HG02981 (cell line): ENCODE measurements around the gene GLRX3.
"Not testable (repeated sequence)": the region's sequence is repeated elsewhere in the genome, so short reads cannot be mapped to it uniquely, and the experiment has no call there.

Source experiments
- ATAC-seq: cut with Tn5 transposase; IDR thresholded peaks from one replicate; pipeline ENCODE4 v1.9.1; 2021; ENCODE audit warnings: mild to moderate bottlenecking, moderate library complexity; ENCODE audit not compliant: unreplicated experiment

Gene GLRX3

DNA sequence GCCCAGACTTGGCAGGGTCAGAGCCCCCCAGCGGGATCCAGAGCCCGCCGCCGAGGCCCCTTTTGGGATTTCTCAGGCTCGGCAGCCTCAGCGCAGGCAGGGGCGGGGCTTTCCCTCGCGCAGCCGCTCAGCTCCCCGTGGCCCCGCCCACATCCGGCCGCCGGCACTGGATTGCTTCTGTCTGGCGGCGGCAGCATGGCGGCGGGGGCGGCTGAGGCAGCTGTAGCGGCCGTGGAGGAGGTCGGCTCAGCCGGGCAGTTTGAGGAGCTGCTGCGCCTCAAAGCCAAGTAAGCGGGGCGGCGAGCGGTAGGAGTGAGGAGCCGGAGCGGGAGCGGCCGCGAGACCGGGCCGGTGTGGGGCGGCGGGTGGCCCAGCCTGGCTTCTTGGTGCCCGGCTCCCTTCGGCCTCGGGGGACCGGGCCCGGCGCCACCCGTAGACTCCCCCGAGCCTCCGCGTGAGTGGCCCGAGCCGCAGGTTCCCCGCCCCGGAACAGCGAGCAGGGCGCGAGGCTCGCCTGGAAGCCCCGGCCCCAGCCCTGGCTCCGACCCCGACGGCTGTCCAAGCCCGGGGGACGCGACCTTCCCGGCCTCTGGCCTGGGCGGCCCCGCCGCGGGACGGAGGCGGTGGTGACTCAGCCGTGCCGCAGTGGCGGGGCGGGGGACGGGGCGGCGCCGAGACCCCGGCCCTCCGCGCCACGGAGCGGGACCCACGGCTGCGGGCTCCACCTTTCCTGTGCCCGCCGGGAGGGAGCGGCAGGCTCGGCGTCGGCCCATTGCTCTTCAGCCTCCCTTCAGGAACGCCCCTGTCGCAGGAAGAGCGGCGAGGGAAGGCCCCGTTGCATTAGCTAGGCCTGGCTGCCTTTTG is at the start of gene GLRX3:
TSS of gene GLRX3 (plus strand) at position 166 of the 864 bp plus-strand sequence. CDS start at position 196, 30 bp downstream.
- ATAC-seq: peak; percentile 81

DNA sequence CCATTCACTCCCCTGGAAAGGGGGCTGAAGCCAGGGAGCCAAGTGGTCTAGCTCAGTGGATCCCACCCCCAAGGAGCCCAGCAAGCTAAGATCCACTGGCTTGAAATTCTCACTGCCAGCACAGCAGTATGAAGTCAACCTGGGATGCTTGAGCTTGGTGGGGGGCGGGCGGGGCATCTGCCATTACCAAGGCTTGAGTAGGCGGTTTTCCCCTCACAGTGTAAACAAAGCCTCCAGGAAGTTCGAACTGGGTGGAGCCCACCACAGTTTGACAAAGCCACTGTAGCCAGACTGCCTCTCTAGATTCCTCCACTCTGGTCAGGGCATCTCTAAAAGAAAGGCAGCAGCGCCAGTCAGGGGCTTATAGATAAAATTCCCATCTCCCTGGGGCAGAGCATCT is 45.6 kb upstream of the GLRX3 start:
- not testable (repeated sequence) for ATAC-seq

DNA sequence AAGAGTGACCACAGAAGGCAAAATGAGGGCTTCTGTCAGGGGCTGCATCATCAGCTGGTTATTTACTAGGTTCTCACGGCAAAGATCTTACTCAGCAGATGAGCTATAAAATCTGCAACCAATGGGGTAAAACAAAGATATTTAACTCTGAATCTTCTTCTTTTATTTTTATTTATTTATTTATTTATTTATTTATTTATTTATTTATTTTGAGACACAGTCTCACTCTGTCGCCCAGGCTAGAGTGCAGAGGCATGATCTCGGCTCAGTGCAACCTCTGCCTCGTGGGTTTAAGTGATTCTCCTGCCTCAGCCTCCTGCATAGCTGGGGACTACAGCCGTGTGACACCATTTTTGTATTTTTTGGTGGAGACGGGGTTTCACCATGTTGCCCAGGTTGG is 36.8 kb upstream of the GLRX3 start:
- no peak for ATAC-seq

DNA sequence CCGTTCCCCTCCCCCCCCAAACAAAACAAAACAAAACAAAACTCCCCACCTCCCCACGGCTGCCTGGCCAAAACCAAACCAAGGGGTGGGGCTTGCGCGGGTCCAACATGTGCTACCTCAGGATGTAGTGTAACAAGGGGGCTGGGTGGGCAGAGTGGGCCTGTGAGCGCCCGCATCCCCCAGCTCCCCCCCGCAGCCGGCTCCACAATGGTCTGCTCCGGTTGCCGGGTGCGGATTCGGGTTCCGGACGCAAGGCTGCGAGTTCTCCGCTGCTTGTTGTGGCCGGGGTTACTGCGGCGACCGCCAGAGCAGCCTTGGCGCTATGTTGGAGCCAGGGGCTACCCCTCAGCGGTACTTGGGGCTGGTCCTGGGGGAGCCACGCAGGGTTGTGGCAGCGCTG is 30.5 kb upstream of the GLRX3 start:
- ATAC-seq: no peak

DNA sequence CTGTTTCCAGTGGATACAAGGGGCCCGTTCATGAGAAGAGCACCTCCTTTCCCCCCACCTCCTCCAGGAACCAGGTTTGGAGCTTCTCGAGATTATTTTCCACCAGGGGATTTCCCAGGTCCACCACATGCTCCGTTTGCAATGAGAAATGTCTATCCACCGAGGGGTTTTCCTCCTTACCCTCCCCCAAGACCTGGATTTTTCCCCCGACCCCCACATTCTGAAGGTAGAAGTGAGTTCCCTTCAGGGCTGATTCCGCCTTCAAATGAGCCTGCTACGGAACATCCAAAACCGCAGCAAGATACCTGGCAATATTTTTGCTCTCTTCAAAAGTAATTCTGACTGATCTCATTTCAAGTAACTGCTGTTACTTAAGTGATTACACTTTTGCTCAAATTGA is 28.0 kb upstream of the GLRX3 start:
- ATAC-seq: not testable (repeated sequence)

DNA sequence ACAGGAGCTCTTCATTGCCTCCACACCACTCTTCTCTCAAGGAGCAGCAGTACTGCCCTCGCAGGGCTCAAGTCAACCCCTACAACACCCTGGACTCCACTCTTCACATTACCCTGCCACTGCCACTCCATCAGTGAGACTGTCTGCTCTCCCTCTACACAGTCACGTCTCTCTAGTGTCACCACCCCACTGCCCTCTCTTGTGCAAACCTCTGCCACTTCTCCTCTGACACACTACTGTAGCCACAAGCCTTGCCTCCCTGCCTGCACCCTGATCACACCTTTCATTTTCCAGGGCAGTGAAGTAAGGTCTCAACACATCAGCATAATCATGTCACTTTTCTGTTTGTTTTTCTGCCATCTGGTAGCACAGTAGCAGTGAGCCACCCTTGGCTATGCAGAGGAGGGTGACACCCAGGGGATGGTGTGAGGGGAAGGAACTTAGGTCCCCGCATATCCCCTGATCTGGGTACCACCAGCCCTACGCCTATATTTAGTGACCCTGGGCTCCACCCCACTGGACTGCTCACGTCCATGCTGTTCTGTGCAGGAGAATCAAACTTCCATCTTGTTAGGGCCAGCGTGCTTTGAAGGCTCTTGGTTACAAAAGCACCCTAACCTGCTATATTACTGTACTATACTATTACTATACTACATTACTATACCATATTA is 27.1 kb upstream of the GLRX3 start:
- ATAC-seq: no peak

DNA sequence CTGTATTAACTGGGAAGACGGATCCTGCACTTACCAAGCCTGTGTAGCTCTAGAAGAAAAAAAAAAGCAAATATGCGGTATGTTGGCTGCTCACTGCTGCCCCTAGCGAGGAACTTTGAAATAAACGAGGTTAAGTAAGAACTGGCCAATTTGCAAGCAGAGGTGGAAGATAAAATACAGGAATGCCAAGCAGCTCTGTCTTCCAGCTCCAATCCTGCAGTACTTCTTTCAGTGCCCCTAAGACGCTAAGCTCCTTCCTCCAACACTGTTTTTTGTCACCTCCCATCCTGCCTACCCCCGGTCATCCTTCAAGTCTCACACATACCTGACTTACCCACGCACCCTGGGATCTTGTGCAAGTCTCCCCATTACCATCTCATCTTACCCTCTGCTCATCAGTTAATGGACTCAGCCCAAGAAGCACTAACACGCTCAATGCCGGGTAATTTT is 26.4 kb upstream of the GLRX3 start:
- no peak for ATAC-seq

DNA sequence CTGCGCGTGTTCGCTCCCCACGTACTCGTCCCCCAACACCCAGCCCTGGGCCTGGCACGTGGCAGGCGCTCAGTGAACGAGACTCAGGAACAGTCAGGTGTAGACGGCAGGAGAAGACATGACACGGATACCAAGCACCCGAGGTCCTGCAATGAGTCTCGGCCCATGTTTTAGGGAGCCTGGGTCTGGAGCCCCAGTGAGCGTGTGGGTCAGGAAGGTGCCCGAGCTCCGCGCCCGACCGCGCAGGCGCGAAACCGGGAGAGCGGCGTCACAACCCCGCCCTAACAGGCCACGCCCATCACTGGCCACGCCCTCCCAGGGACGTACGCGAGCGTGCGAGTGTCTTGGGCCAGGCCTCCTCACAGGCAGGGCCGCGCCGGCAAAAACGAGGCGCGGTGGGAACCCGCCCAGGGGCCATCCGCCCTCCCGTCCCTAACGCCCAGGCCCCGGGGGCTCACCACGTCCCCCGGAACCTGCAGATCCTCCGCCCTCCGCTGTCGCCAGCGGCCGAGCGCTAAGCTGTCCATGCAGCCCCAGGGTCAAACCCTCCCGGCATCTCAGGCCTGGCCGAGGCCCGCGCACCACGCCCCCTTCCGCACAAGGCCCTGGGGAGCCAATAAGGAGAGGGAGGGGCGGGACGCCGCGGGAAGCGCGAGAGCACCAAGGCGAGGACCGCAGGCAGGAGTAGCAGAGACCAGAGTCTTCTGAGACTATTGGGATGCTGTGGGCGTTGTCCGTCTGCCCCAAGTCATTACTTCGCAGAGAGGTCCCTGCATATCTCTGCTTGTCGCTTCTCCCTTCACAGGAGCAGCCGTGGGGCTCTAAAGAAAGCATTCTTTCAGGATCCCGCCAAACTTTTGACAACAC is 25.7 kb upstream of the GLRX3 start, which contains the start of gene C10orf143:
TSS of gene C10orf143 (minus strand) at position 585 of the 867 bp plus-strand sequence. CDS start at position 527, 58 bp downstream.
- peak; percentile 81 for ATAC-seq

DNA sequence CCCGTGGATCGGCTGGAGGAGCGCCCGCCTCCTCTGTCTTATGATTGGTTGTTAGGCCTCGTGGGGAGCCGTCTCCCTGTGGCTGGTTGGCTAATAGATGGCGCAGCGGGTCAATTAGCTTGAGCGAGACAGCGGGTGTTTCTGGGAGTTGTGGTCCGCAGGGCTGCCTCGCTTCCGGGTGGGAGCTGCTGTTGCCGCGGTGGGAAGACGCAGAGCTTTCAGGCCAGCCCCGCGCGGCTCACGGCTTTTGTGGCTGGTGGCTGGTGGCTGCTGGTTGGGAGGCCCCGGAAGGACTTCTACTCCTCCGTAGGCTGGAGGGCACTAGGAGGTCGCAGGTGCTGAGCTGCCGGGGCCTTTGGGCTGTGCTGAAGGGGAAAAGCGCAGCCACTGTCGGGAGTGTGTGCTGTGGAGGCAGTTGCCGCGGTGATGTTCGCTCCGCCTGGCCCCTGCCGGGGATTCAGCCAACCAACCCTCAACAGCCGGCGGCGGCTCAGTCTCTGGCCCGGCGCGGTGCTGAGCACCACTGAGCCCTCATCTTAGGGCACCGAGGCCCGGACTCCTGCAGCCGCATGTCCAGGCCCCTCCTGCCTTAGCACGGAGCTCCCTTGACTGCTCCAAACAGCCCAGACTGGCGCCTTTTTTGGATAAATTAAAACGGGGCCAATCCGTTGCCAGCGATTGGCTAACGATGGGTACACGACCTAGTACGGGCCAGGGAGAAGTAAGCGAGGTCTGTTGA is 24.9 kb upstream of the GLRX3 start:
- peak; percentile 82 for ATAC-seq

DNA sequence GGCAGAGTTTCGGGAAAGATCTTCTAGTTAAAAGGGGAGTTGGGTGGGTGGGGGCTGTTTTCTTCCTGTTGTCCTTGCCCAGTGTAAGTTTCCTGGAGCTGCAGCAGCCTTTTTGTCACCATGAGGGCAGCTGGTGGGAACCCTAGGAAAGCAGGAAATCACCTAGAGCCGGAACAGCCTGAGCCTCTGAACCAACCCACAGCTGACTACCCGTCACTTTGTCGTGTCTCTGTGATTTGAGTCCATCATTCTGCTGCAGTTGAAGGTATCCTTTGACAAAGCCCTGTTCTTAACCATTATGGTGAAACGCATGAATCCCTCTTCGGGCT is 24.4 kb upstream of the GLRX3 start:
- ATAC-seq: no peak

DNA sequence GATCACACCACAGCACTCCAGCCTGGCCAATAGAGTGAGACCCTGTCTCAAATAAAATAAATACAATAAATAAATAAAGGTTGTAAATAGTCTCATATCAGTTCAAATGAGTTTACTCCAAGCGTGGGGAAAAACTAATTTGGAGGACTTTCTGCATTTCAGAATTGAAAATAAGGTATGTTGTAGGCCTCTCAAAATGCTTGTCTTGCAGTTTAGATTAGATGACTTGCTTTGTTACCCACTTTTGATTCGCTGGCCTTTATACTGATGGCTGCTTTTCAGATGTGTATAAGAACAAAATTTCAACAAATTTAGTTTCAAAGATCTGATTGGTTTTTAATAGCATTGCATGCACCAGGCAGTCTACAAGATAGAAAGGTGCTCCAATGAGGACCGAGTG is 23.4 kb upstream of the GLRX3 start:
- ATAC-seq: no peak

DNA sequence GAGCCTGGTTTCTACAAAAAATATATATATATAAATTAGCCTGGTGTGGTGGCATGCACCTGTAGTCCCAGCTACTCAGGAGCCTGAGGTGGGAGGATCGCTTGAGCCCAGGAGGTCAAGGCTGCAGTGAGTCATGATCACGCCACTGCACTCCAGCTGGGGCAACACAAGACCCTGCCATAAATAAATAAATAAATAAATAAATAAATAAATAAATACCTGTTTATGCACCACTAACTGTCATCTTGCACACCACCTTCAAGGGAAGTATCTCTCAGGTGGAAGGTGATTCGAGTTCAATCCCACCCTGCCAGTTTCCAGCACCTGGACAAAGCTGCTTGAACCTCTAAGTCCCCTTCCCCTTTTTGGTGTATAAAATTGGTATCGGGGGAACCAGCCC is 19.2 kb upstream of the GLRX3 start:
- ATAC-seq: not testable (repeated sequence)

DNA sequence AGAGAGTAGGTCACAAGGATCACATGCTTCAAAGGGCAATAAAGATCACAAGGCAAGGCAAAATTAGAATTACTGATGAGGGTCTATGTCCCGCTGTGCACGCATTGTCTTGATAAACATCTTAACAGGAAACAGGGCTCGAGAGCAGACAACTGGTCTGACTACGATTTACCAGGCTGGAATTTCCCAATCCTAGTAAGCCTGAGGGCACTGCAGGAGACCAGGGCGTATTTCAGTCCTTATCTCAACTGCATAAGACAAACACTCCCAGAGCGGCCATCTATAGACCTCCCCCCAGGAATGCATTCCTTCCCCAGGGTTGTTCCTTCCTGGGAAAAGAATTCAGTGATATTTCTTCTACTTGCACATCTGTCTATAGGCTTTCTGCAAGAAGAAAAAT is 18.7 kb upstream of the GLRX3 start:
- ATAC-seq: not testable (repeated sequence)

DNA sequence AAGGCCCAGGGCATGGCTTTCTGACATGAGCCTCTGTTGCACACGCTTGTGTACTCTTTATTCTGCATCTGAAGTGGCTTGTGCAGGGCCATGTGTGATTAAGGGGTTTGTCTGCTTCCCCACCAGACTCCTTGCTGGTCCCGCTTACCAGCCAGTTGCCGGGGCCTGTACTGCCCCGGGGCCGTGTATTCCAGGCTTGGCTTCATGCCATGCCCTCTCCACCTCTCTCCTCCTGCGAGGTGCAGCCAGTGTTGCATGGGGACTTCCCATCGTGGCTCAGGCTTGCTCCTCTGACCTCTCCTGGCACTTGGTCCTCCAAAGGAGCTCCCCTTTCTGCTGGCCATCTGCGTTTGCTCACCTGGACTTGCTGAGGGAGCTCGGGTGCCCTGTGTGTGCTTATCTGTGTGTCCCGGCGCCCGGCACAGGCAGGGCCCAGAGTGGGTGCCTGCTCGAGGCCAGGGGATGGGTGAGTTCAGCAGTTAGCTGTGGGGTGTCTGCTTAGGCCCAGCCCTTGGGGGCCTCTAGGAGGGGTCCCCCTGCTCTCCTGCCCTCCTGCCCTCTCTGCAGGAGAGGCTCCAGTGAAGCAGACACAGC is 14.6 kb upstream of the GLRX3 start:
- no peak for ATAC-seq

DNA sequence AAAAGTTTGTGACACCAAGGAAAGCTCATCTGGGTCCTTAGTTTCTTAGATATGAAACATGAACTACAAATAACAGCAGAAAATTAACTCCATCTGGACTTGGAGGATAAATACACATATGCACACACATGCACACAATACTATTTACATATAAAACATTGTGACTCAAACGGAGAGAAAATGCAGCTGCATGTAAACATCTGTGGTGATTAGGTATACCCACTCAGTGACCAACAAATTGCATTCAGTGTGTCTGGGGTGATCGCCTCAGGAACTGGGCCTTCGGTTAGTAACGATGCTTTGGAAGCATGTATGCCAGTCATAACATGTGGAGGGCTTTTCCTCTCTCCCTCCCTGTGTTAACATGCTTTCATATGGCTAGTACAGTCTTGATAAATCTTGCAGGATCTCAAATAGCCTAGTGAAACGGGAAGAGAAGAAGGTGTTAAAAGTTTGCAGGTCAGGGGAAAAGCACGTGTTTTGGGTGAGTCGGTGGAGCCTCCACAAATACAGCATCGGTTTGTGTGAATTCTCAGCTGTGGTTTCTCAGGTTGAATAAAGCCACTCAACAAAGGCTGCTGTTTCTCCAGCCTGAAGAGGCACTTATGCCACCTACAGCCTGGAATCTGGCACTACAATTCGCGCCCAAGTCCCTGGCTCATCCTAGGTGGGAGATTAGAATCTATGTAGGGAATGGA is 8.7 kb upstream of the GLRX3 start:
- ATAC-seq: peak; percentile 95

DNA sequence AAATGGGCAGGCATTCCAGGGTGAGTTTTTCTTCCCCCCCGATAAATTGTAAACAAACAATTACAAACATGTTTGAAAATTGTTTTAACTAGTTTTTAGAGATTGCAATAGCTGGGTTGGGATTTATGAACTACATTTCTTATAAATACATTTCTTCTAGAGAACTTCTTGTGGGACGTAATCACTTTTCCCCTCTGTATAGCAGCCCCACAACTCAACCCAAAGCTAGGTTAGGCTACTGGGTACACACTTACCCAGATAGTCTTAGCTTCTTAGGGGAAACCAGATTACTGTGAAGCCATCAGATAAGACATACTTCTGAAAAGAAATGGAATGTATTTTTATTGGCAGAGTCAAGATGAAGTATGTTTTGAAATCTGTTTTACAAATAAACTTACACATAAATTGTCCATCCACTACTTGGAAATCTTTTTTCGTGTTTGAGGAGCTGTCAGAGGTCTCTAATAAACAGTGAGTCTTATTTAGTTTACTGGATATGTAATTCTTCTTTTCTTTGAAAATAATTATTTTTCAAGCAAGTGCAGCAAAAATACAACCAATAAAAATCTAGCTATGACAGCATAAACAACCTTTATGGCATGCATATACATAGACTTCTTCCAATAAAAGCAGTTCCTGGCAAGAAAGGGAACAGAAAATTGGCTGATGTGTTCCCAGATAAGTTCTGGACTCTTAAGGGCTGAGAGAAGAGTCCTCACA is 8.0 kb upstream of the GLRX3 start:
- ATAC-seq: no peak

DNA sequence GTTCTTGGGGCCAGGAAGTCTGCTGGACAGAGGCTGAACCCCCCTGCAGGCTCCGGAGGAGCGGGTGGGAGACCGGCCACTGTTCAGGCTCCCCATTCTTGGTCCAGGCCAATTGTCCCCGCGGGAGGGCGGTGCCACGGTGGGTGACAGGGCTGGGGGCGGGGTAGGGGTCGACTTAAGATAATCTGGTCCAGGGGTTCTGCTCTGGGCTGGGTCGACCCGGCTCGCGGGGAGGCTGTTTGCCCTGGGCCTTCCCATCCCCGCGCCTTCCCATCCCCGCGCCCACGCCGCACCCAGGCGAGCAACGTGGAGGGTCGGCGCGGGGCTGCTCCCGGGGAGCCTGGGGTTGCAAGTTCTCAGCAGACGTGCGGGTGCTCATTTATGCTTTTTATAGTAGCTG is 7.3 kb upstream of the GLRX3 start:
- no peak for ATAC-seq

DNA sequence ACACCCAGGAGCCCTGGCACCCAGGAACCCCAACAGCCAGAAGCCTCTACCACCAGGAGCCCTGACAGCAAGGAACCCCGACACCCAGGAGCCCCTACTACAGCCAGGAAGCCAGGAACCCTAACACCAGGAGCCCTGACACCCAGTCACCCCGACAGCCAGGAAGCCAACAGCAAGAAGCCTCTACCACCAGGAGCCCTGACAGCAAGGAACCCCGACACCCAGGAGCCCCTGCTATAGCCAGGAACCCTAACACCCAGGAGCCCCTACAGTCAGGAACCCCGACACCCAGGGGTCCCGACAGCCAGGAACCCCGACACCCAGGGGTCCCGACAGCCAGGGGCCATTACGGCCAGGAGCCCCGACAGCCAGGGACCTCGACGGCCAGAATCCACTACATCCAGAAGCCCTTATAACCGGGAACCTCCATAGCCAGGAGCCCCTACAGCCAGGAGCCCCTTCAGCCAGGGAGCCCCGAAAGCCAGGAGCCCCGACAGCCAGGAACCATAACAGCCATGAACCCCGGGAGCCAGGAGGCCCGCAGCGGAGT is 440 bp upstream of the GLRX3 start:
- ATAC-seq: no peak

DNA sequence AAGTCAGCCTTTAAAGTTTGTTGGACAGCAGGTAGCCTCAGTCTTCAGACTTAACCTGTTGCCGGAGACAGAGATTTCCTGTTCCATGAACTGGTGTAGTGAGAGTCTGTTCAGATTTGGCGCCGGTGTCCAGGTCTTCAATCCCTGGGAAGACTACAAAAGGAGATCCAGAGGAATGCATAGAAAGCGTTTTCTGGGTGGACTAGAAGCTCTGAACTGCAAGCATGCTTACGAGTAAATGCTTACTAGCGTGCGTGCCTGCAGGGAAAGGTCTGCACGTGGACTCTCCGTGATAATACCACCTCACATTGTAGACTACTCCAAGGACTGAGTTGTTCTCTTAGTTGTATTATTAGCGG is 878 bp downstream of the GLRX3 start:
- no peak for ATAC-seq
